ENCODE results near the gene MYMX.

DNA sequence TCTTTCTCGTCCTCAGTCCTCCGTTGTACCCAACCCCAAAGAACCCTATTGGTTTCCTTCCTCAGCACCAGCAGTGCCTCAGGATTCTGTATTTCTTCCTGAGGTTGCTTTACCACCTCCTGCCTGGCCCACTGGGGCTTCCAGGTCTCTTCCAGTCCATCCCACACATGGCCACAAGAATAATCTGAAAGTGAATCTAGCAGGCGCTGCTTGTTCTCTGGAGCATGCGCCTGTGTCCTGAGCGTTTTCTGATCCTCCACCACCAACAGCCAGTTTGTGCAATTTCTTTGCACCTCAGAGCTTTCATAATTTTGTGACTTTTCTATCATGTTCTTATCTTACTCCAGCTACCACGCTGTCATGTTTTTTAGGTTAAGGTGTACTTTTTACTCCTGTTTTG lies 18.5 kb downstream of the MYMX start:
- TF ChIP-seq, protein P1, sequence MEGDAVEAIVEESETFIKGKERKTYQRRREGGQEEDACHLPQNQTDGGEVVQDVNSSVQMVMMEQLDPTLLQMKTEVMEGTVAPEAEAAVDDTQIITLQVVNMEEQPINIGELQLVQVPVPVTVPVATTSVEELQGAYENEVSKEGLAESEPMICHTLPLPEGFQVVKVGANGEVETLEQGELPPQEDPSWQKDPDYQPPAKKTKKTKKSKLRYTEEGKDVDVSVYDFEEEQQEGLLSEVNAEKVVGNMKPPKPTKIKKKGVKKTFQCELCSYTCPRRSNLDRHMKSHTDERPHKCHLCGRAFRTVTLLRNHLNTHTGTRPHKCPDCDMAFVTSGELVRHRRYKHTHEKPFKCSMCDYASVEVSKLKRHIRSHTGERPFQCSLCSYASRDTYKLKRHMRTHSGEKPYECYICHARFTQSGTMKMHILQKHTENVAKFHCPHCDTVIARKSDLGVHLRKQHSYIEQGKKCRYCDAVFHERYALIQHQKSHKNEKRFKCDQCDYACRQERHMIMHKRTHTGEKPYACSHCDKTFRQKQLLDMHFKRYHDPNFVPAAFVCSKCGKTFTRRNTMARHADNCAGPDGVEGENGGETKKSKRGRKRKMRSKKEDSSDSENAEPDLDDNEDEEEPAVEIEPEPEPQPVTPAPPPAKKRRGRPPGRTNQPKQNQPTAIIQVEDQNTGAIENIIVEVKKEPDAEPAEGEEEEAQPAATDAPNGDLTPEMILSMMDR (conservative IDR thresholded peaks at IDR 0.05) = no peak
- no peak for TF ChIP-seq ZFX (IDR thresholded peaks at IDR 0.05)

Measured in C4-2B (cell line).